ENCODE results near the gene CLK2.

Gene CLK2

DNA sequence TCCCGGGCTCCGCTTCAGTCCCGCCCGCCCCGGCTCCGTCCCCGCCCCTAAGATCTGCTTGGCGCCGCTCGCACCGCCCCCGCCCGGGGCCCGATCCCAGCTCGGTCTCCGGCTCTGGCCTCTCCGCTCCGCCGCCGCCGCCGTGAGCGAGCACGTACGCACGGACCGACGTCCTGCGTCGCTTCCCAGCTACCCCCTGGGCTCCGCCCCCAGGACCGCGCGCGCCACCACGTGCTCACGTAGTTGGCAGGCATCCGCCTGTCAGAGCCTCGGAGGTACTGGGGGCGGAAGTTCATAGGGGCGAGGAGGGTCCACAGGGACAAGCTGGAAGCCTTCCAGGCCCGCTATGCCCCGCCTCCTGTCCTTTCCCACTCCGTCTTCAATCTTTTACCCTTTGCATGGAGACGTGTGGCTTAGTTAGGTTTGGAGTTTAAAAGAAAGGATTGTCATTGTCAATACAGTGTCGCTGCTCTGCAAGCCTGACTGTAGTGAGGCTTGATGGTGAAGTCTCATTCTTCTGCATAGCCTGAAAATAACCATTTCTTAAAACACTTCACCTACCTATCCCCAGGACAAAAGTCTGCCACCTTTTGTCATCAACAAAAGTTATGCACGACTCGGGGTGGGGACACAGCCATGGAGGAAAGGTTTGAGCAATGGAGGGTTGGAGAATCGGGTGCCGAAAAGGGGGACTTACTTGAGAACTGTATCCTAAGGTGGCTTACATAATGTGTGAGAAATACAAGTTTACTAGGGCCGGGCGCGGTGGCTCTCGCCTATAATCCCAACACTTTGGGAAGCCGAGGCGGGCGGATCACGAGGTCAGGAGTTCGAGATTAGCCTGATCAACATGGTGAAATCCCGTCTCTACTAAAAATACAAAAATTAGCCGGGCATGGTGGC lies at the start of gene CLK2:
TSS of gene CLK2 (minus strand) at position 162 of the 903 bp plus-strand sequence. CDS start 2,527 bp downstream, outside the sequence.
- peaks cover 28% of the 10 kb centered on the region for H3K36me3 ChIP-seq (replicated peaks)
- H3K27ac ChIP-seq, result peak within 1 kb of the TSS; percentile 86
- DNase-seq, result peak; percentile 87
- peak within 1 kb of the TSS; percentile 83 for H3K4me3 ChIP-seq (ENCODE audit: low read depth, low read length)
- in situ Hi-C loops (cut with HindIII; ENCODE audit: low pct_ligation_motif_present, low sequenced_read_pairs), result no loop called here
- no peaks in the 10 kb centered on the region for H3K27me3 ChIP-seq (replicated peaks)
- TF ChIP-seq, protein P1, sequence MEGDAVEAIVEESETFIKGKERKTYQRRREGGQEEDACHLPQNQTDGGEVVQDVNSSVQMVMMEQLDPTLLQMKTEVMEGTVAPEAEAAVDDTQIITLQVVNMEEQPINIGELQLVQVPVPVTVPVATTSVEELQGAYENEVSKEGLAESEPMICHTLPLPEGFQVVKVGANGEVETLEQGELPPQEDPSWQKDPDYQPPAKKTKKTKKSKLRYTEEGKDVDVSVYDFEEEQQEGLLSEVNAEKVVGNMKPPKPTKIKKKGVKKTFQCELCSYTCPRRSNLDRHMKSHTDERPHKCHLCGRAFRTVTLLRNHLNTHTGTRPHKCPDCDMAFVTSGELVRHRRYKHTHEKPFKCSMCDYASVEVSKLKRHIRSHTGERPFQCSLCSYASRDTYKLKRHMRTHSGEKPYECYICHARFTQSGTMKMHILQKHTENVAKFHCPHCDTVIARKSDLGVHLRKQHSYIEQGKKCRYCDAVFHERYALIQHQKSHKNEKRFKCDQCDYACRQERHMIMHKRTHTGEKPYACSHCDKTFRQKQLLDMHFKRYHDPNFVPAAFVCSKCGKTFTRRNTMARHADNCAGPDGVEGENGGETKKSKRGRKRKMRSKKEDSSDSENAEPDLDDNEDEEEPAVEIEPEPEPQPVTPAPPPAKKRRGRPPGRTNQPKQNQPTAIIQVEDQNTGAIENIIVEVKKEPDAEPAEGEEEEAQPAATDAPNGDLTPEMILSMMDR (IDR thresholded peaks at IDR 0.05; ENCODE audit: low read depth, low read length, missing control alignments), result no peak

DNA sequence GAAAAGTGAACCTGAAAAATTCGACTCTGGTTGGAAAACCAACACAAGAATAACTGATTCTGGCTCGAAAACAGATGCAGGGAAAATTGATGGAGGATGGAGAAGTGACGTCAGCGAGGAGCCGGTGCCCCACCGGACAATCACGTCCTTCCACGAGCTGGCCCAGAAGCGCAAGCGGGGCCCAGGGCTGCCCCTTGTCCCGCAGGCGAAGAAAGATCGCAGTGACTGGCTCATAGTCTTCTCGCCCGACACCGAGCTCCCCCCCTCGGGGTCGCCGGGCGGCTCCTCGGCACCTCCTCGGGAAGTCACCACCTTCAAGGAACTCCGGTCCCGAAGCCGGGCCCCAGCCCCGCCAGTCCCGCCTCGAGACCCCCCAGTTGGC lies 49.3 kb upstream of the CLK2 start:
- TF ChIP-seq, protein P1 (IDR thresholded peaks at IDR 0.05; ENCODE audit: low read depth, low read length, missing control alignments), result no peak
- Histone ChIP-seq H3K36me3 (replicated peaks) (peaks cover 29% of the 10 kb centered on the region), H3K27me3 (replicated peaks) (no peaks in the 10 kb centered on the region), H3K27ac (no peak overlapping the region), H3K4me3 (ENCODE audit: low read depth, low read length) (peak overlapping the region; percentile 82)
- DNase-seq, result no peak
- in situ Hi-C loops (cut with HindIII; ENCODE audit: low pct_ligation_motif_present, low sequenced_read_pairs), result no loop called here

DNA sequence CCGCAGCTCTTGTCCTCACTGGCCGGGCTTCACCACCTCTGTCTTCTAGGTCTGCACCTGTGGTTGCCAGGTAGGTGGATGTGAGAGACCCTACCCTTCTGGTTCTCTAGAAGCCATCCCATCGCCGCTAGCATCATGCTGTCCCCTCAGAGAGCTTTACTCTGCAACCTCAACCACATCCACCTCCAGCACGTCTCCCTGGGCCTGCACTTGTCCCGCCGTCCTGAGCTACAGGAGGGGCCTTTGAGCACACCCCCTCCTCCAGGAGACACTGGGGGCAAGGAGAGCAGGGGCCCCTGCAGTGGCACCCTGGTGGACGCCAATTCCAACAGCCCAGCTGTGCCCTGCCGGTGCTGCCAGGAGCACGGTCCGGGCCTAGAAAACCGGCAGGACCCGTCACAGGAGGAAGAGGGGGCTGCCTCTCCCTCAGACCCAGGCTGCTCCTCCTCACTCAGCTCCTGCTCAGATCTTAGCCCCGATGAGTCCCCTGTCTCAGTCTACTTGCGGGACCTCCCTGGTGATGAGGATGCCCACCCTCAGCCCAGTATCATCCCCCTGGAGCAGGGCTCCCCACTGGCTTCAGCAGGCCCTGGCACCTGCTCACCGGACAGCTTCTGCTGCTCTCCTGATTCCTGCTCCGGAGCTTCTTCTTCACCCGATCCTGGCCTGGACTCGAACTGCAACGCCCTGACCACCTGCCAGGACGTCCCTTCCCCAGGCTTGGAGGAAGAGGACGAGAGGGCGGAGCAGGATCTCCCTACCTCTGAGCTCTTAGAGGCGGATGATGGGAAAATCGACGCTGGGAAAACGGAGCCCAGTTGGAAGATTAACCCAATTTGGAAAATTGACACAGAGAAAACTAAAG lies 48.6 kb upstream of the CLK2 start:
- Histone ChIP-seq H3K27ac (no peak overlapping the region), H3K36me3 (replicated peaks) (peaks cover 27% of the 10 kb centered on the region), H3K27me3 (replicated peaks) (no peaks in the 10 kb centered on the region), H3K4me3 (ENCODE audit: low read depth, low read length) (peak overlapping the region; percentile 82)
- DNase-seq, result no peak
- in situ Hi-C loops (cut with HindIII; ENCODE audit: low pct_ligation_motif_present, low sequenced_read_pairs), result no loop called here
- TF ChIP-seq, protein P1 (IDR thresholded peaks at IDR 0.05; ENCODE audit: low read depth, low read length, missing control alignments), result no peak

DNA sequence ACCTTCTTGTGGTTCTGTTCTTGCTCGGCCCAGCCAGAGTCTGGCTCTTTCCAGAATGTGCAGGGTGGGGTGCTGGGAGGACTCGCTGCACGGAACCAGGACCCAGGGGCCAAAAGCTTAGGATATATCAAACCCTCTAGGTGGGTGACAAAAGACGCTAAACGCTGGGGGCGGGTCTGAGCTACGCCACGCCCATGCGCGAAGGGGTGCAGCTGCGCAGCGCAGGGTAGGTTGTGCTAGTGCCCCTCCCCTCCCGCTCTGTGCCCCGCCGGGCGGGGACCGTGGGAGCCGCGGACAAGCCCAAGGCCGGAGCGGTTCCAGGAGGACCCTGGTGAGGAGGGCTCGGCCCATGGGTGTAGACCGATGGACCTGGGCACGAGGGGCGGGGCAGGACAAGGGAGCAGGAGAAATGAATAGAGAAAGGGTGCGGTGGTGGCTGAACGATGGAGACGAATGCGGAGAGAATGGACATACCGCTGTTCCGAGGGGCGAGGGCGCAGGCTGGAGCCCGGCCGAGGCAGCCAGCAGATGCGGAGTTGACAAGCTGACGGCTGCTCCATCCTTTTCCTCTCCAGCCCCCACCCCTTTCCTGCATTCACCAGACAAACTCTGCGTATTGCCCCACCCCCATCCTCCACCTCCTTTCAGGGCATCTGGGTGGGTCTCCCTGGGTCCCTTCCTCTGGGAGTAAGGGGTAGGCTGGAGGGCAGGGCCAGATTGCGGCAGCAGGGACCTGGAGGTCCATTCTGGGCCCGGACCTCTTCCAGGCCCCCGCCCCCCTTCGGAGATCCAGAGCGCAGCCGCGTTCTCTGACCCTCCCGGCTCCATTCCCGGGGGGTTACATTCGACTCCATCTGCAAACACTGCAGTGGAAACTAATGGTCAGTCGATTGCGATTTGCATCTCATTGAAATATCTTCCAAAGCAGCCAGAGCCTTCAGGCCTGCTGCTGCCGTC lies 47.6 kb upstream of the CLK2 start, which contains the start of gene RUSC1:
TSS of gene RUSC1 (plus strand) at position 234 of the 957 bp plus-strand sequence. CDS start 880 bp downstream, outside the sequence.
- in situ Hi-C loops (cut with HindIII; ENCODE audit: low pct_ligation_motif_present, low sequenced_read_pairs), result no loop called here

More for the DNA sequence above, 47.6 kb upstream of the CLK2 start, which contains the start of gene RUSC1:
- Histone ChIP-seq H3K27ac (no peak within 1 kb of the TSS), H3K27me3 (replicated peaks) (no peaks in the 10 kb centered on the region), H3K4me3 (ENCODE audit: low read depth, low read length) (peak within 1 kb of the TSS; percentile 55), H3K36me3 (replicated peaks) (peaks cover 27% of the 10 kb centered on the region)
- TF ChIP-seq, protein P1 (IDR thresholded peaks at IDR 0.05; ENCODE audit: low read depth, low read length, missing control alignments), result no peak
- DNase-seq, result peak; percentile 47
